GM21390 (cell line): ENCODE data around the gene FDX2.

Source experiments
- ATAC-seq: cut with Tn5 transposase; IDR thresholded peaks from one replicate; pipeline ENCODE4 v1.9.1; 2021; ENCODE audit not compliant: unreplicated experiment

The FDX2 gene

DNA sequence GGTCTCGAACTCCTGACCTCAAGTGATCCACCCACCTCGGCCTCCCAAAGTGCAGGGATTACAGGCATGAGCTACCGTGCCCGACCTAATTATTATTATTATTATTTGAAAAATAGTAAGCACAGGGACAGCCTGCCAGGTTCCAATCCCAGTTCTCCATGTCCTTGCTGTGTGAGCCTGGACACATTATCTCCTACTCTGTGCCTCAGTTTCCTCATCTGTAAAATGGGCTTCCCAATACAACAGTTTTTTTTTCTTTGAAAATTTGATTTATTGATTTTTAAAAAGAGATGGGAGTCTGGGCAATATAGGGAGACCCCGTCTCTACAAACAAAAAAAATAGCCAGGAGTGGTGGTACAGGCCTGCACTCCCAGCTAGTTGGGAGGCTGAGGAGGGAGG lies 9.5 kb downstream of the FDX2 start:
- ATAC-seq: no peak

DNA sequence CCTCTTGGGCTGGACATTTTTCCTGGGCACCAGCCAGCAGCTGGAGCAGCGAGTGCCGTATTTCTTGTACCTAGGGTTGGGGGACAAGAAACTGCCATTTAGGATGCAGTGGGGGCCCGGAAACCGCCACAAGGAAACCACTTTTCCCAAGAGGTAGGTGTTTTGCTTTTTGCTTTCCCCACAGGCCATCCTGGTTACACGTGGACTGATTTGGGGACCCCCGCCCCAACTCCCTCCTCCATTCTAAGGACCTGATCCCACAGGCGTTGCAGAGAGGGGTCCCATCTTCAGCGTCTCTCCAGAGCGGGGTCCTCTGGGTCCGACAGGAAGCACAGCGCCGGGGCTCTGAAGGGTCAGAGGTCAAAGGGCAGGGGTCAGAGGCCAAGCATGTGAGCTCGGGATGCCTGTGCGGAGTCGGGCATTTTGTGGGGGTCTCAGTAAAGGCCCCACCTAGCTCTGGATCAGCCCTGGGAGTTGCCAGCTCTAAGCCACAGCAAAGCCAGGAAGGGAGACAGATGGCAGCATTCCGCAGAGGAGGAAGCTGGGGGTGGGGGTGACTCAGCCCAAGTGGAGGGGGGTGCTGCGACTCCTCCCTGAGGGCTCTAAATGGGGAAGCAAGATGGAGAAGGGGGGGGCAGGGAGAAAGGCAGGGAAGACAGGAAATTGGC lies 10.5 kb downstream of the FDX2 start:
- no peak for ATAC-seq

DNA sequence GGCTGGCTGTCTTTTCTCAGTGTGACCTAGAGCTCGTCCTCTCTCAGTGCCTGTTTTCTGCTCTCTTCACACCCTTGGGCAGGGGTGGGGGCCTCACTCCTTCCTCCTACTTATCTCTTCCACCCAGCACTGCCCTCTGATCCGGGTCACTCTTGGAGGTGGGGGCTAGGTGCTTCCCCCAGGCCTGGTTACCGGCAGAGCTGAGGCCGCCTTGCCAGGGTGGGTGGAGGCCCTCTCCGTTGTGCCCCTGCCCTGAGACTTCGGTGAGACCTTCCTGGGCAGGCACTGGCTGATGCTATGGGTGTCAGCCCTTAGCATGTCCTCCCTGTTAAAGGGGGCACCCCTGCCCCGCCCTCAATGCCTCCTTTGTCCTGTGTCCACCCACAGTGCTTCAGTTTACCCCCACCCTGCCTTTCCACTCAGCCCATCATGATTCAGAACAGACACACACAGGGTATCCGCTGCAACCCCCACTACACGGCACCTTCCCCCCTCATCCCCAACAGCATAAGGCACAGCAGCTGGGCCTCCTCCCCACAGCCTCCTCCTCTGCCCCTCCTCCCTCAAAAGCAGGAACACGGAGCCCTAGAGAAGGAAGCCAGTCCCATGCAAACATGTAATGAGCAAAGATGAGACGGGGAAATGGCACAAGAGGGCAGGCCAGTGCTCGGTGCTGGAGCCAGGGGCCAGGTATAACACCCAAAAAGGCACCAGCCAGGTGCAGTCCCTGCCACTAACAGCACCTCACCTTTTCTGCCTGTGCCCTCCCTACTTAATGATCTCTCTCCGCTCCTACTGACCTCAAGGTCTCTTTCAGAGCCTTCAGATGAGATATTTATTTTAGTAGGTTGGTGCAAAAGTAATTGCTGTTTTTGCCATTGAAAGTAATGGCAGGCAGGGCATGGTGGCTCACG lies 16.0 kb downstream of the FDX2 start:
- no peak for ATAC-seq

DNA sequence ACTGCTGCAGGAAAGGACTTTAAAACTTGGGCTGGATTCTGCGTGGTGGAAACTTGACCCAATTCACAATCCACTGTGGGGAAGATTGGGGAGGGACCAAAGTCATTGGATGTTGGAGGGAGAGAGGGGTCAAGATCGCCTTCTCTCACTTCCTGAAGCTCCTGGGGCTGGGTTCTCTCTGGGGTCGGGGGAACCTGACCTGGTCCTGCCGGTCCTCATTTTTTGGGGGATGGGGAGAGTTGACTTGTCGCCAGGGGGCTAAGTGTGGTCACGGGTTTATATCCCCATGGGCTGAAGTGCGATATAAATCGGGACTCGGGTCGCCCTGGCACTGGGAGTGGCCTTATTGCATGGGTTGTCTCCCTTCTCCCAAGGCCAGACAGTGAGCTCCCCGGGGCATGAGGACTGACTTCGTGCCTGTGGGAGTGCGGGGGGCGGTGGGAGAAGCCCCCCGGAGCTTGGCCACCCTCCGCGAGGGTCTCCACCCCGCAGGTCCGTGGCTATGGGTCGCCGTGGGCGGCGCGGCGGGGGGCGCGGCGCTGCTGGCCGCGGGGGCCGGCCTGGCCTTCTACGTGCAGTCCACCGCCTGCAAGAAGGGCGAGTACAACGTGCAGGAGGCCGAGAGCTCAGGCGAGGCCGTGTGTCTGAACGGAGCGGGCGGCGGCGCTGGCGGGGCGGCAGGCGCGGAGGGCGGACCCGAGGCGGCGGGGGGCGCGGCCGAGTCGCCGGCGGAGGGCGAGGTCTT lies 19.8 kb downstream of the FDX2 start:
- no peak for ATAC-seq

DNA sequence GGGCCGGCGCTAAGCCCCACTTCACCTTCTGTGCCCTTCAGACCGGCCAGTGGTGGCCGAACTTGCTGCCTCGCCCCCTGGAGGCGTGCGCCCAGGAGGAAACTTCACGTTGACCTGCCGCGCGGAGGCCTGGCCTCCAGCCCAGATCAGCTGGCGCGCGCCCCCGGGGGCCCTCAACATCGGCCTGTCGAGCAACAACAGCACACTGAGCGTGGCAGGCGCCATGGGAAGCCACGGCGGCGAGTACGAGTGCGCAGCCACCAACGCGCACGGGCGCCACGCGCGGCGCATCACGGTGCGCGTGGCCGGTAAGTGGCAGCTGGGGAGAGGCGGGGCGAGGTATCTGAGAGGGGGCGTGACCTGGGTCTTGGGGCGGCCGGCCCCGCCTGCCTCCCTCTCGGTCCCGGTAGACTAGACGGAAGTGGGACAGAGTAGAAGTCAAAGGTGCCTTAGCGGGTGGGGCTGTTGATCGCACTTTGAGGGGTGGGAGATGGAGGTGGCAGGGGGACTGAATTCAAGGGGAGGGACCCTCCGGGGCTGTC lies 20.4 kb downstream of the FDX2 start:
- no peak for ATAC-seq

DNA sequence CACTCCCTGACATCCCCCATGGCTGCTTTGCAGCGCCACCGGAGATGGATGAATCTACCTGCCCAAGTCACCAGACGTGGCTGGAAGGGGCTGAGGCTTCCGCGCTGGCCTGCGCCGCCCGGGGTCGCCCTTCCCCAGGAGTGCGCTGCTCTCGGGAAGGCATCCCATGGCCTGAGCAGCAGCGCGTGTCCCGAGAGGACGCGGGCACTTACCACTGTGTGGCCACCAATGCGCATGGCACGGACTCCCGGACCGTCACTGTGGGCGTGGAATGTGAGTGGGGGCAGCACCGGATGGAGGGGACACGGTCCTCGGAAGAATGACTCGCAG lies 21.5 kb downstream of the FDX2 start:
- ATAC-seq: no peak

DNA sequence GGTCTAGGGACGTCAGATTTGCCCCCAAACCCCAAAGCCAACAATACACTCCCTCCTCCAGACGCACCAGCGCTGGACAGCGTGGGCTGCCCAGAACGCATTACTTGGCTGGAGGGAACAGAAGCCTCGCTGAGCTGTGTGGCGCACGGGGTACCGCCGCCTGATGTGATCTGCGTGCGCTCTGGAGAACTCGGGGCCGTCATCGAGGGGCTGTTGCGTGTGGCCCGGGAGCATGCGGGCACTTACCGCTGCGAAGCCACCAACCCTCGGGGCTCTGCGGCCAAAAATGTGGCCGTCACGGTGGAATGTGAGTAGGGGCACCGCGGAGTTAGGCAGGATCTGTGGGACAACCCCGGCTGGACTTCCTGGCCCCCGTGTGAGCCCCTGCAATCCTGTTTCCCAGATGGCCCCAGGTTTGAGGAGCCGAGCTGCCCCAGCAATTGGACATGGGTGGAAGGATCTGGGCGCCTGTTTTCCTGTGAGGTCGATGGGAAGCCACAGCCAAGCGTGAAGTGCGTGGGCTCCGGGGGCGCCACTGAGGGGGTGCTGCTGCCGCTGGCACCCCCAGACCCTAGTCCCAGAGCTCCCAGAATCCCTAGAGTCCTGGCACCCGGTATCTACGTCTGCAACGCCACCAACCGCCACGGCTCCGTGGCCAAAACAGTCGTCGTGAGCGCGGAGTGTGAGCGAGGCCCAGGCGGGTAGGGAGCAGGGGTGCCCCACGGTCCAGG lies 22.0 kb downstream of the FDX2 start:
- ATAC-seq: no peak

DNA sequence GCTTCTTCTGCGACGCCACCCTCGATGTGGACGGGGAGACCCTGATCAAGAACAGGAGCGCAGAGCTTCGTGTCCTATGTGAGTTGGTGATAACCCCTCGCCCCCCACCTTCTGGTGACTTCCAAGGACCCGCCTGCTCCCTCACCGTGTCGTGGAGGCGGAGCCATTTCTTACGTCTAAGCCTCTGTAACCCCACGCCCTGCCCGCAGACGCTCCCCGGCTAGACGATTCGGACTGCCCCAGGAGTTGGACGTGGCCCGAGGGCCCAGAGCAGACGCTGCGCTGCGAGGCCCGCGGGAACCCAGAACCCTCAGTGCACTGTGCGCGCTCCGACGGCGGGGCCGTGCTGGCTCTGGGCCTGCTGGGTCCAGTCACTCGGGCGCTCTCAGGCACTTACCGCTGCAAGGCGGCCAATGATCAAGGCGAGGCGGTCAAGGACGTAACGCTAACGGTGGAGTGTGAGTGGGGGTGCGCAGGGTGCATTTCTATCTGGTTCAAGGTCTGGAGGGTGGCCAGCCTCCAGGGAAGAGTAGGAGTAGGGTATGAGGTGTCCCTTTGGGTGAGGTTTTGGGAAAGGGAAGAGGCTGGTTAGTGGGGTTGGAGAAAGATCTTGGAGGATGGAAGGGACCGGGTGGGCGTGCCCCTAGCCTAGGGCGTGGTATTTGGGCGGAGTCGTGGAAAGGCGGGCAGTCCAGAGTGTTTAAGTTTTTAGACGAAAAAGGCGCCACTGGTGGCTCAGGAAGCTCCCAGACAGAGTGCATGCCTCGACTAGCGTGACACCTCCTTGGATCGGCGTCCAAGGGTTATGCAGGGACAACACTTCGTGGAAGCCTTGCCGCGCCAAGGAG lies 22.8 kb downstream of the FDX2 start:
- ATAC-seq: no peak

DNA sequence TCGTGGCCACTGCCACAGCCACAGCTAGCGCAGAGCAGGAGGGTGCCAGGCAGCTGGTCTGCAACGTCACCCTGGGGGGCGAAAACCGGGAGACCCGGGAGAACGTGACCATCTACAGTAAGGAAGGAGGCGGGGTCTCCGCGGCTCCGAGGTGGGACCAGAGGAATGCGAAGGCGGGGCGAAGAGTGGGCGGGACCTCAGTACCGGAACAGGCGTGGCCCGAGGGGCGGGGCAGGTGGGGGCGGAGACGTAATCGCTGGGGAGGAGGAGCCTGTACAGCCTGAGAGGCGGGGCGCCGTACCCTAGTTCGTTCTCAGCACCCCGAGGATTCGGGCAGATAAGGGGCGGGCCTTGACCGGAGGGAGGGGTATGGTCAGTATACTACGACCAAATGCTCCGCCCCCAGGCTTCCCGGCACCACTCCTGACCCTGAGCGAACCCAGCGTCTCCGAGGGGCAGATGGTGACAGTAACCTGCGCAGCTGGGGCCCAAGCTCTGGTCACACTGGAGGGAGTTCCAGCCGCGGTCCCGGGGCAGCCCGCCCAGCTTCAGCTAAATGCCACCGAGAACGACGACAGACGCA lies 23.5 kb downstream of the FDX2 start:
- no peak for ATAC-seq

DNA sequence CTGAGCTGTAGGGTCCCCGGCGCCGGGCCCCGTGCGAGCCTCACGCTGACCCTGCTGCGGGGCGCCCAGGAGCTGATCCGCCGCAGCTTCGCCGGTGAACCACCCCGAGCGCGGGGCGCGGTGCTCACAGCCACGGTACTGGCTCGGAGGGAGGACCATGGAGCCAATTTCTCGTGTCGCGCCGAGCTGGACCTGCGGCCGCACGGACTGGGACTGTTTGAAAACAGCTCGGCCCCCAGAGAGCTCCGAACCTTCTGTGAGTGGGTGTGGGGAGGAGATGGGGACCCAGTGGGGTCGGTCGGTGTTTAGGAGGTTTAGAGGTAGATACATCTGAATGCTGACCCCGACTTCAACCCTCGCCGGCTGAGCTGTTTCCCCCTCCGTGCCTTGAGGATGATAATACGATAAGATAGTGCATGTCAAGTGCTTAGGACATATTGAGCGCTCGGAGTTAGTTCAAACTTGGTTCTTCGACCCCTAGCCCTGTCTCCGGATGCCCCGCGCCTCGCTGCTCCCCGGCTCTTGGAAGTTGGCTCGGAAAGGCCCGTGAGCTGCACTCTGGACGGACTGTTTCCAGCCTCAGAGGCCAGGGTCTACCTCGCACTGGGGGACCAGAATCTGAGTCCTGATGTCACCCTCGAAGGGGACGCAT lies 24.1 kb downstream of the FDX2 start:
- no peak for ATAC-seq

DNA sequence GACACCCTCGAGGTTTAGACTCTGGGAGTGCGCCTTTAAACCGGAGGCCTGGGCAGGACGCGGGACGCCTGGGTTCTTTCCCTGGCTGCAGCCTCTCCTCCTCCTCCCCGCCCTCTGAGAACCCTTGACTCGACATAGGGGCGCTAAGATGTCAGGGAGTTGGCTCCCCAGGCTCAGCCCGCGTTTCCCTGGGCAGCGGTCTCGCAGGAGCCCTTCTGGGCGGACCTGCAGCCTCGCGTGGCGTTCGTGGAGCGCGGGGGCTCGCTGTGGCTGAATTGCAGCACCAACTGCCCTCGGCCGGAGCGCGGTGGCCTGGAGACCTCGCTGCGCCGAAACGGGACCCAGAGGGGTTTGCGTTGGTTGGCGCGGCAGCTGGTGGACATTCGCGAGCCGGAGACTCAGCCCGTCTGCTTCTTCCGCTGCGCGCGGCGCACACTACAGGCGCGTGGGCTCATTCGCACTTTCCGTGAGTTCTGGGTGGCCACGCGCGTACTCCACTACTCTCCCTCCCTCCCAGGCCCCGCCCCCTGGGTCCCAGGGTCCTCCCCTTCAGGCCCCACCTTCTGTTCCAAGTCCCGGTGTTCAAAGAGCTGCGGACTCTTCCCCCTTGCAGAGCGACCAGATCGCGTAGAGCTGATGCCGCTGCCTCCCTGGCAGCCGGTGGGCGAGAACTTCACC lies 24.8 kb downstream of the FDX2 start:
- ATAC-seq: no peak

DNA sequence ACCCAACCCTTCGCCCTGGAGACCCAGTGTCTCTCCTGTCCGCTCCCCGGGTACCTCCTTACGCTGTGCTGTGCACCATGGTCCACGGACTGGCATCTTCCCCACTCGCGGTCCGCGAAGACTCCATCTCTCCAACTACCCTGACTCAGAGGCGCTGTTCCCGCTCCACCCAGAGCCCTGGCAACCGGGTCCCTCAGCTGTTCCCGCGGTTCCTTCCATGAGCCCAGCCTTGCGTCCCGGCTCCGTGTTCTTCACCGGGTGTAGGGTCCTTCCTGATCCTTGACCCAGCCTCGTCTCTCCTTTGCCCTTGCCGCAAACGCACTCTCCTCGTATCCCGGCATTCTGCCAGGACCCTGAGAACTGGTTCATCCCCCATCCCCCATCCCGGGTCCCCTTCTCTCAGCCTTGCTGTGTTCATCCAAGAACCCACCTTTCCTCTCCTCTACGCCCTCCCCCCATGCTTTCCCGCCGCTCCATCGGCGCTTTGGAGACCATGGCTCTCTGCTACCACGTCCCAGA lies 25.4 kb downstream of the FDX2 start:
- no peak for ATAC-seq

DNA sequence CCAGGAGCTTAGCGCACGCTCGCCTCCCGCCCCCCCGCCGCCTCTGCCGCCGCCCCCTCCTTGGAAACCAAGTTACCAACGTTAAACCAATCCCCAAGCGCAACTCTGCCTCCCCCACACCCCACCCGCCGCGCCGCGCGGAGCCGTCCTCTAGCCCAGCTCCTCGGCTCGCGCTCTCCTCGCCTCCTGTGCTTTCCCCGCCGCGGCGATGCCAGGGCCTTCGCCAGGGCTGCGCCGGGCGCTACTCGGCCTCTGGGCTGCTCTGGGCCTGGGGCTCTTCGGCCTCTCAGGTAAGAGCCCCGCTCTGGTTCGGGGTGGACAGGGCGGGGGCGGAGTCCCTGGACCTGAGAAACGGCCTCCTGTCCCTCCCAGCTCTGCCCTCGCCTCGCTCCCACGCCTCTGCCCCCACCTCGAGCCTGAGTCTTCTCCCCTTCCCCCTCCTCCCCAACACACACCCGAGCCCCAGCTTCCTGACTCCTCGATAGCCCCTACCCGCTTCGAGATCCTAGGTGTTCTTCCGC lies 25.9 kb downstream of the FDX2 start, which contains the start of gene ICAM5:
ICAM5 (plus strand) TSS at position 117 of the 521 bp plus-strand sequence; CDS start at position 209, 92 bp downstream.
- no peak for ATAC-seq

DNA sequence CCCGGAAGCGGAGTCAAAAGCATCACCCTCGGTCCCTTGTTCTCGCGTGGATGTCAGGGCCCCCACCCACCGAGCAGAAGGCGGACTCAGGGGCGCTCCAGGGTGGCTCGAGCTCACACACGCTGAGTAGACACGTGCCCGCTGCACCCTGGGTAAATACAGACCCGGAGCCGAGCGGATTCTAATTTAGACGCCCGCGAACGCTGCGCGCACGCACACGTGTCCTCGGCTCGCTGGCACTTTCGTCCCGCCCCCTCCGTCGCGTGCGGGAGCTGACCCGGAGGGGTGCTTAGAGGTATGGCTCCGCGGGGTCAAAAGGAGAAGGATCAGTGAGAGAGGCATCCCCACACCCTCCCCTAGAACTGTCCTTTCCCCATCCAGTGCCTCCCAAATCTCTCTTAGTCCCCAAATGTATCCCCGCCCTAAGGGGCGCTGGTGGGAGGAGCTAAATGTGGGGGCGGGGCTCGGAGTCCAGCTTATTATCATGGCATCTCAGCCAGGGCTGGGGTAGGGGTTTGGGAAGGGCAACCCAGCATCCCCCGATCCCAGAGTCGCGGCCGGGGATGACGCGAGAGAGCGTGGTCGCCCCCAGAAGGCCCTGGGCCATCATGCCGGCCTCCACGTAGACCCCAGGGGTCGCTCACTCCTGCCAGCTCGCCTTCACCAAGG lies 26.5 kb downstream of the FDX2 start:
- ATAC-seq: no peak

DNA sequence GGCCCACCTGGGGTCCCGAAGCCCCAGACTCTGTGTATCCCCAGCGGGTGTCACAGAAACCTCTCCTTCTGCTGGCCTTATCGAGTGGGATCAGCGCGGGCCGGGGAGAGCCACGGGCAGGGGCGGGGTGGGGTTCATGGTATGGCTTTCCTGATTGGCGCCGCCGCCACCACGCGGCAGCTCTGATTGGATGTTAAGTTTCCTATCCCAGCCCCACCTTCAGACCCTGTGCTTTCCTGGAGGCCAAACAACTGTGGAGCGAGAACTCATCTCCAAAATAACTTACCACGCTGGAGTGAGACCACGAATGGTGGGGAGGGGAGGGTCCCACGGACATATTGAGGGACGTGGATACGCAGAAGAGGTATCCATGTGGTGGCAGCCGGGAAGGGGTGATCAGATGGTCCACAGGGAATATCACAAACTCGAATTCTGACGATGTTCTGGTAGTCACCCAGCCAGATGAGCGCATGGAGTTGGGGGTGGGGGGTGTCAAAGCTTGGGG lies 27.1 kb downstream of the FDX2 start:
- no peak for ATAC-seq

DNA sequence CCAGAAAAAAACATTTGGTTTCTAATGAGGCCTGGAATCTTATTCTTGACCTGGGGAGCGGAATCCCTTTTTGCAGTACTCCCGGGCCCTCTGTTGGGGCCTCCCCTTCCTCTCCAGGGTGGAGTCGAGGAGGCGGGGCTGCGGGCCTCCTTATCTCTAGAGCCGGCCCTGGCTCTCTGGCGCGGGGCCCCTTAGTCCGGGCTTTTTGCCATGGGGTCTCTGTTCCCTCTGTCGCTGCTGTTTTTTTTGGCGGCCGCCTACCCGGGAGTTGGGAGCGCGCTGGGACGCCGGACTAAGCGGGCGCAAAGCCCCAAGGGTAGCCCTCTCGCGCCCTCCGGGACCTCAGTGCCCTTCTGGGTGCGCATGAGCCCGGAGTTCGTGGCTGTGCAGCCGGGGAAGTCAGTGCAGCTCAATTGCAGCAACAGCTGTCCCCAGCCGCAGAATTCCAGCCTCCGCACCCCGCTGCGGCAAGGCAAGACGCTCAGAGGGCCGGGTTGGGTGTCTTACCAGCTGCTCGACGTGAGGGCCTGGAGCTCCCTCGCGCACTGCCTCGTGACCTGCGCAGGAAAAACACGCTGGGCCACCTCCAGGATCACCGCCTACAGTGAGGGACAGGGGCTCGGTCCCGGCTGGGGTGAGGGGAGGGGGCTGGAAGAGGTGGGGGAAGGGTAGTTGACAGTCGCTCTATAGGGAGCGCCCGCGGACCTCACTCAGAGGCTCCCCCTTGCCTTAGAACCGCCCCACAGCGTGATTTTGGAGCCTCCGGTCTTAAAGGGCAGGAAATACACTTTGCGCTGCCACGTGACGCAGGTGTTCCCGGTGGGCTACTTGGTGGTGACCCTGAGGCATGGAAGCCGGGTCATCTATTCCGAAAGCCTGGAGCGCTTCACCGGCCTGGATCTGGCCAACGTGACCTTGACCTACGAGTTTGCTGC lies 28.7 kb downstream of the FDX2 start, which contains the start of gene ICAM4:
ICAM4 (plus strand) TSS at position 153 of the 935 bp plus-strand sequence; CDS start at position 211, 58 bp downstream.
- ATAC-seq: no peak
